SU-DHL-6 (cell line): ENCODE measurements around the gene SKA2.

Source experiments
- H2AFZ ChIP-seq: fragments of 200-600 bp; sonication (generic); 2 replicates; pipeline ENCODE4 v1.6.1; 2014; ENCODE audit warnings: low read depth, mild to moderate bottlenecking, moderate library complexity, mixed read lengths, antibody characterized with exemption, low read length; ENCODE audit not compliant: severe bottlenecking
- H3F3A ChIP-seq: fragments of 200-600 bp; shearing (Covaris generic); 2 replicates; pipeline ENCODE4 v1.6.0; 2016; ENCODE audit warnings: antibody characterized with exemption, mild to moderate bottlenecking; ENCODE audit not compliant: insufficient read depth
- H3K27ac ChIP-seq: fragments of 200-600 bp; sonication (generic); 2 replicates; pipeline ENCODE4 v1.5.1; 2016; ENCODE audit warnings: low read depth, mild to moderate bottlenecking, low read length, moderate library complexity, mixed read lengths
- H3K27me3 ChIP-seq: fragments of 200-600 bp; sonication (generic), shearing (Covaris generic); 2 replicates; pipeline ENCODE4 v1.6.0; 2014; ENCODE audit warnings: mild to moderate bottlenecking, low read length
- H3K36me3 ChIP-seq: fragments of 200-600 bp; sonication (generic); 2 replicates; pipeline ENCODE4 v1.6.1; 2014; ENCODE audit warnings: mild to moderate bottlenecking, low read length, mixed read lengths
- H3K4me2 ChIP-seq: fragments of 300-600, 200-600 bp; shearing (Covaris generic), sonication (generic); 2 replicates; pipeline ENCODE4 v1.6.0; 2014; ENCODE audit warnings: low read length, low read depth, mild to moderate bottlenecking; ENCODE audit not compliant: poor library complexity, severe bottlenecking
- H3K4me3 ChIP-seq: fragments of 200-600 bp; sonication (generic); 2 replicates; pipeline ENCODE4 v1.5.1; 2014; ENCODE audit warnings: antibody characterized with exemption, low read length, mild to moderate bottlenecking, mixed read lengths; ENCODE audit not compliant: insufficient read depth, poor library complexity, severe bottlenecking
- H3K79me2 ChIP-seq: fragments of 200-600 bp; sonication (generic); 2 replicates; pipeline ENCODE4 v1.6.1; 2014; ENCODE audit warnings: mild to moderate bottlenecking, low read length, moderate library complexity; ENCODE audit not compliant: insufficient read depth
- H3K9ac ChIP-seq: fragments of 200-600 bp; sonication (generic); 2 replicates; pipeline ENCODE4 v1.7.0; 2014; ENCODE audit warnings: mild to moderate bottlenecking, low read length
- H3K9me2 ChIP-seq: fragments of 200-600 bp; sonication (generic); replicated peaks from 2 replicates; pipeline ENCODE4 v1.6.1; 2014; ENCODE audit warnings: low read length; ENCODE audit not compliant: insufficient read depth
- H3K9me3 ChIP-seq: fragments of 200-600 bp; sonication (generic); 2 replicates; pipeline ENCODE4 v1.6.1; 2014; ENCODE audit warnings: low read length, mixed read lengths; ENCODE audit not compliant: insufficient read depth
- H4K20me1 ChIP-seq: fragments of 200-600 bp; sonication (generic); 2 replicates; pipeline ENCODE4 v1.6.1; 2014; ENCODE audit warnings: low read depth, mild to moderate bottlenecking, antibody characterized with exemption, low read length, moderate library complexity, mixed read lengths
- CTCF ChIP-seq: fragments of 200-600 bp; sonication (generic); IDR thresholded peaks from one replicate; pipeline ENCODE4 v1.5.1; 2017; ENCODE audit warnings: antibody characterized with exemption, mild to moderate bottlenecking, low read length, moderate library complexity; ENCODE audit not compliant: insufficient read depth, poor library complexity, severe bottlenecking
- EZH2phosphoT487 ChIP-seq: fragments of 200-600 bp; sonication (generic), shearing (Covaris generic); conservative IDR thresholded peaks from 2 replicates; pipeline ENCODE4 v1.6.1; 2018; ENCODE audit warnings: mild to moderate bottlenecking, antibody characterized with exemption, low read length, moderate library complexity, mixed read lengths

The SKA2 gene

GRCh38 chr17:59167571-59168001, 12.6 kb upstream of the SKA2 start:
- H3K4me3 ChIP-seq, result no peak overlapping the region
- no peak overlapping the region for H3K4me2 ChIP-seq
- H3K9me2 ChIP-seq, result no peaks in the 10 kb centered on the region
- no peaks in the 10 kb centered on the region for H3K9me3 ChIP-seq
- no peak overlapping the region for H2AFZ ChIP-seq
- no peak overlapping the region for H3K27ac ChIP-seq
- no peaks in the 10 kb centered on the region for H3K27me3 ChIP-seq
- H3K36me3 ChIP-seq, result peaks cover 21% of the 10 kb centered on the region; the same call in 1 of the 2 replicates
- H3K79me2 ChIP-seq, result peaks cover 75% of the 10 kb centered on the region
- no peak for TF ChIP-seq CTCF
- TF ChIP-seq EZH2phosphoT487, result no peak
- no peak overlapping the region for H3K9ac ChIP-seq
- peaks cover 3% of the 10 kb centered on the region; the same call in 1 of the 2 replicates for H4K20me1 ChIP-seq
- H3F3A ChIP-seq, result no peaks in the 10 kb centered on the region

- H2AFZ ChIP-seq, result no peak overlapping the region
- TF ChIP-seq EZH2phosphoT487 (no peak), CTCF (peak; percentile 47)
These were observed 11.0 kb upstream of the SKA2 start for GRCh38 chr17:59165933-59166342.

GRCh38 chr17:59161477-59161876, 6.5 kb upstream of the SKA2 start:
- Histone ChIP-seq H3K9me2 (no peaks in the 10 kb centered on the region), H3K4me2 (no peak overlapping the region), H3K27ac (no peak overlapping the region), H3K9ac (no peak overlapping the region), H3K79me2 (peaks cover 99% of the 10 kb centered on the region), H3K27me3 (no peaks in the 10 kb centered on the region), H3K36me3 (no peaks in the 10 kb centered on the region; the same call in 1 of the 2 replicates), H4K20me1 (no peaks in the 10 kb centered on the region), H3K9me3 (no peaks in the 10 kb centered on the region), H3K4me3 (no peak overlapping the region), H3F3A (peaks cover 5% of the 10 kb centered on the region), H2AFZ (no peak overlapping the region)
- TF ChIP-seq CTCF (no peak), EZH2phosphoT487 (no peak)

More at GRCh38 chr17:59165933-59166342, 11.0 kb upstream of the SKA2 start:
- no peak overlapping the region for H3K9ac ChIP-seq
- H3K79me2 ChIP-seq, result peaks cover 87% of the 10 kb centered on the region
- no peaks in the 10 kb centered on the region for H3K9me3 ChIP-seq
- H3K27me3 ChIP-seq, result no peaks in the 10 kb centered on the region
- H3F3A ChIP-seq, result no peaks in the 10 kb centered on the region; the same call in 1 of the 2 replicates
- H3K4me2 ChIP-seq, result peak overlapping the region; percentile 0
- H3K4me3 ChIP-seq, result no peak overlapping the region
- H4K20me1 ChIP-seq, result peaks cover 3% of the 10 kb centered on the region; the same call in 1 of the 2 replicates
- H3K36me3 ChIP-seq, result peaks cover 13% of the 10 kb centered on the region; the same call in 1 of the 2 replicates
- no peak overlapping the region for H3K27ac ChIP-seq
- H3K9me2 ChIP-seq, result no peaks in the 10 kb centered on the region
